PC-3 (cell line): ENCODE measurements around the gene LHFPL3. TPM values are rescaled to one million over a fixed set of nuclear protein-coding genes. Genes with fewer than 3 reads are reported as not detected.

ENCODE experiments used
- ATAC-seq: fragments of 200-7000 bp; cut with Tn5 transposase; 2 replicates; pipeline ENCODE4 v1.9.1; 2020; ENCODE audit warnings: mild to moderate bottlenecking, moderate library complexity
- BruUV-seq: library from RNA; stranded (reverse); fragments of 400-500 nt; replicated peaks from 2 replicates; lab custom pipeline; 2021; lab: Mats Ljungman, UMichigan
- CTCF ChIA-PET: fragments of 300-600 bp; sonication (Branson Sonifier 250); formaldehyde crosslinking; loops from one replicate; lab custom pipeline; 2022; ENCODE audit warnings: antibody characterized with exemption; lab: Charles Lee
- POLR2A ChIA-PET: fragments of 300-600 bp; sonication (Branson Sonifier 250); formaldehyde crosslinking; loops from one replicate; lab custom pipeline; 2022; ENCODE audit warnings: antibody characterized with exemption; ENCODE audit not compliant: unreplicated experiment; lab: Charles Lee
- DNase-seq: peaks from one replicate; pipeline ENCODE4 v3.0.0-alpha.2; 2015
- H2AFZ ChIP-seq: fragments of 300-600 bp; sonication (generic); 2 replicates; pipeline ENCODE4 v1.6.0; 2016; ENCODE audit warnings: antibody characterized with exemption, low read length
- H3F3A ChIP-seq: fragments of 300-600 bp; sonication (generic); one replicate; pipeline ENCODE4 v1.6.0; 2017; ENCODE audit warnings: antibody characterized with exemption, low read length, control low read depth, mild to moderate bottlenecking; ENCODE audit not compliant: unreplicated experiment
- H3K27ac ChIP-seq: fragments of 300-600 bp; sonication (generic); 2 replicates; pipeline ENCODE4 v1.5.1; 2016; ENCODE audit warnings: mild to moderate bottlenecking, low read length
- H3K27me3 ChIP-seq: fragments of 300-600 bp; sonication (generic); 2 replicates; pipeline ENCODE4 v1.6.1; 2016; ENCODE audit warnings: low read length, mixed read lengths
- H3K36me3 ChIP-seq: fragments of 300-600 bp; sonication (generic); 2 replicates; pipeline ENCODE4 v1.6.1; 2016; ENCODE audit warnings: low read depth, mixed run types, low read length, mixed read lengths
- H3K4me1 ChIP-seq: fragments of 300-600 bp; sonication (generic); 2 replicates; pipeline ENCODE4 v1.5.1; 2016; ENCODE audit warnings: low read length; ENCODE audit not compliant: insufficient read depth
- H3K4me2 ChIP-seq: fragments of 300-600 bp; sonication (generic); 2 replicates; pipeline ENCODE4 v1.6.0; 2016; ENCODE audit warnings: low read length
- H3K4me3 ChIP-seq: fragments of 300-600 bp; sonication (generic); 2 replicates; pipeline ENCODE4 v1.5.1; 2016; ENCODE audit warnings: mild to moderate bottlenecking, low read length, mixed read lengths
- H3K79me2 ChIP-seq: fragments of 300-600 bp; sonication (generic); 2 replicates; pipeline ENCODE4 v1.6.1; 2017; ENCODE audit warnings: low read length, mixed read lengths
- H3K9ac ChIP-seq: fragments of 300-600 bp; sonication (generic); 2 replicates; pipeline ENCODE4 v1.6.0; 2016; ENCODE audit warnings: mild to moderate bottlenecking, low read length
- H3K9me2 ChIP-seq: fragments of 300-600 bp; sonication (generic); replicated peaks from 2 replicates; pipeline ENCODE4 v1.6.1; 2016; ENCODE audit warnings: mixed run types, low read length, mixed read lengths
- H3K9me3 ChIP-seq: fragments of 300-600 bp; sonication (generic); 2 replicates; pipeline ENCODE4 v1.6.1; 2016; ENCODE audit warnings: low read length, mixed read lengths
- H4K20me1 ChIP-seq: fragments of 300-600 bp; sonication (generic); 2 replicates; pipeline ENCODE4 v1.6.1; 2016; ENCODE audit warnings: low read length, mixed read lengths
- CTCF ChIP-seq: fragments of 300-600 bp; sonication (generic); conservative IDR thresholded peaks from 2 replicates; pipeline ENCODE4 v1.5.1; 2017; ENCODE audit warnings: antibody characterized with exemption, low read depth, mild to moderate bottlenecking, low read length
- EZH2 ChIP-seq: fragments of 300-600 bp; sonication (generic); IDR thresholded peaks from one replicate; pipeline ENCODE4 v1.6.1; 2017; ENCODE audit warnings: antibody characterized with exemption, mild to moderate bottlenecking, low read length; ENCODE audit not compliant: unreplicated experiment
- EZH2phosphoT487 ChIP-seq: fragments of 300-600 bp; sonication (generic); IDR thresholded peaks from 2 replicates; pipeline ENCODE4 v1.6.1; 2018; ENCODE audit warnings: mild to moderate bottlenecking, antibody characterized with exemption, low read length, borderline replicate concordance
- intact Hi-C: fragments of 100-400 bp; cut with micrococcal nuclease; formaldehyde crosslinking; loops from 2 replicates; pipeline ENCODE4 v1.9.0; 2023
- total RNA-seq: library from RNA; depleted of rRNA; stranded (reverse); fragments of >200 nt; gene quantifications from 2 replicates; pipeline ENCODE4 v1.2.3, GENCODE V29; 2014

The LHFPL3 gene
- total RNA-seq, 1 experiment from 2014 or later: not detected

GRCh38 chr7:104408371-104408770 is 80.0 kb downstream of the LHFPL3 start:
- POLR2A ChIA-PET: no interaction called here
- Histone ChIP-seq H3K4me1 (no peaks in the 10 kb centered on the region), H3K9me2 (no peaks in the 10 kb centered on the region), H3K27ac (no peak overlapping the region), H3K4me3 (no peak overlapping the region), H3K27me3 (peaks cover 5% of the 10 kb centered on the region; the same call in 1 of the 2 replicates), H2AFZ (no peak overlapping the region), H3K36me3 (no peaks in the 10 kb centered on the region), H4K20me1 (no peaks in the 10 kb centered on the region), H3K9ac (no peak overlapping the region), H3F3A (no peaks in the 10 kb centered on the region), H3K4me2 (no peak overlapping the region), H3K79me2 (no peaks in the 10 kb centered on the region), H3K9me3 (no peaks in the 10 kb centered on the region)
- CTCF ChIA-PET: no interaction called here
- intact Hi-C loops: no loop called here
- BruUV-seq: no TSS peak
- DNase-seq (no peak), ATAC-seq (no peak)
- TF ChIP-seq CTCF (no peak), EZH2 (no peak), EZH2phosphoT487 (no peak)

- Histone ChIP-seq H3K4me1 (no peaks in the 10 kb centered on the region), H3K9me2 (no peaks in the 10 kb centered on the region), H2AFZ (no peak overlapping the region), H3K4me3 (no peak overlapping the region), H3K27ac (no peak overlapping the region), H3F3A (no peaks in the 10 kb centered on the region), H3K4me2 (no peak overlapping the region), H3K36me3 (no peaks in the 10 kb centered on the region), H4K20me1 (no peaks in the 10 kb centered on the region), H3K9me3 (no peaks in the 10 kb centered on the region), H3K79me2 (no peaks in the 10 kb centered on the region), H3K9ac (no peak overlapping the region), H3K27me3 (peaks cover 21% of the 10 kb centered on the region)
- no peak for ATAC-seq
- CTCF ChIA-PET: no interaction called here
- no peak for DNase-seq
- TF ChIP-seq CTCF (no peak), EZH2 (no peak), EZH2phosphoT487 (no peak)
- intact Hi-C loops: no loop called here
- POLR2A ChIA-PET: no interaction called here
- no TSS peak for BruUV-seq
These were observed 82.3 kb downstream of the LHFPL3 start for GRCh38 chr7:104410742-104411141.

GRCh38 chr7:104412911-104413310 is 84.5 kb downstream of the LHFPL3 start:
- Histone ChIP-seq H3K4me2 (no peak overlapping the region), H4K20me1 (no peaks in the 10 kb centered on the region), H3K36me3 (no peaks in the 10 kb centered on the region), H3K4me1 (no peaks in the 10 kb centered on the region), H3K9ac (no peak overlapping the region), H3F3A (no peaks in the 10 kb centered on the region), H3K27ac (no peak overlapping the region), H3K9me2 (no peaks in the 10 kb centered on the region), H3K27me3 (peaks cover 21% of the 10 kb centered on the region), H3K79me2 (no peaks in the 10 kb centered on the region), H3K9me3 (no peaks in the 10 kb centered on the region), H3K4me3 (no peak overlapping the region), H2AFZ (no peak overlapping the region)
- no TSS peak for BruUV-seq
- CTCF ChIA-PET: no interaction called here
- DNase-seq (no peak), ATAC-seq (no peak)
- POLR2A ChIA-PET: no interaction called here
- TF ChIP-seq EZH2phosphoT487 (no peak), EZH2 (no peak), CTCF (no peak)
- intact Hi-C loops: no loop called here
